Ectodermal cell (in vitro differentiated cells): ENCODE data around the gene CAPN1.

Source experiments
- H3K27ac ChIP-seq: 2 replicates; pipeline ENCODE4 v1.7.0; 2013; ENCODE audit warnings: mild to moderate bottlenecking, low read depth, low read length; ENCODE audit not compliant: insufficient read depth, poor library complexity, severe bottlenecking
- H3K27me3 ChIP-seq: 2 replicates; pipeline ENCODE4 v1.7.0; 2013; ENCODE audit warnings: mild to moderate bottlenecking, low read length; ENCODE audit not compliant: insufficient read depth, control insufficient read depth, poor library complexity, severe bottlenecking
- H3K36me3 ChIP-seq: one replicate; pipeline ENCODE4 v1.7.0; 2013; ENCODE audit warnings: low read length; ENCODE audit not compliant: control insufficient read depth, insufficient read depth
- H3K4me1 ChIP-seq: one replicate; pipeline ENCODE4 v1.7.0; 2013; ENCODE audit warnings: low read length; ENCODE audit not compliant: control insufficient read depth, insufficient read depth
- H3K4me3 ChIP-seq: 2 replicates; pipeline ENCODE4 v1.7.0; 2013; ENCODE audit warnings: low read depth, low read length, control low read depth; ENCODE audit not compliant: insufficient read depth
- H3K9me3 ChIP-seq: 2 replicates; pipeline ENCODE4 v1.7.0; 2013; ENCODE audit warnings: mild to moderate bottlenecking, low read length, moderate library complexity; ENCODE audit not compliant: control insufficient read depth
- WGBS, 2 experiments: methylation state at CpG; one replicate each; pipeline ENCODE4 v1.1.7; 2013; ENCODE audit warnings: missing lambda C conversion rate in 2 of 2; 5-methylcytosine and 5-hydroxymethylcytosine counted together

CAPN1 gene

GRCh38 chr11:65215441-65216076 is 33.8 kb downstream of the CAPN1 start:
- Histone ChIP-seq H3K9me3 (no peaks in the 10 kb centered on the region), H3K4me3 (no peak overlapping the region), H3K27me3 (no peaks in the 10 kb centered on the region), H3K4me1 (peaks cover 14% of the 10 kb centered on the region), H3K27ac (no peak overlapping the region), H3K36me3 (no peaks in the 10 kb centered on the region)
- 93 to 94% methylated on average over 23 of the region's 24 CpGs for WGBS, 2 experiments

GRCh38 chr11:65216830-65217229 is 35.1 kb downstream of the CAPN1 start:
- Histone ChIP-seq H3K27ac (no peak overlapping the region), H3K36me3 (no peaks in the 10 kb centered on the region), H3K27me3 (no peaks in the 10 kb centered on the region), H3K4me3 (no peak overlapping the region), H3K9me3 (no peaks in the 10 kb centered on the region), H3K4me1 (peaks cover 14% of the 10 kb centered on the region)
- 90 to 91% methylated on average over 6 of the region's 6 CpGs for WGBS, 2 experiments

GRCh38 chr11:65217441-65218423 is 36.0 kb downstream of the CAPN1 start:
- Histone ChIP-seq H3K27me3 (no peaks in the 10 kb centered on the region), H3K9me3 (no peaks in the 10 kb centered on the region), H3K4me1 (peaks cover 7% of the 10 kb centered on the region), H3K27ac (no peak overlapping the region), H3K36me3 (no peaks in the 10 kb centered on the region), H3K4me3 (no peak overlapping the region)
- 91 to 93% methylated on average over 19 of the region's 19 CpGs for WGBS, 2 experiments

- Histone ChIP-seq H3K27me3 (no peaks in the 10 kb centered on the region), H3K4me1 (peaks cover 2% of the 10 kb centered on the region), H3K27ac (no peak overlapping the region), H3K4me3 (no peak overlapping the region), H3K36me3 (no peaks in the 10 kb centered on the region), H3K9me3 (no peaks in the 10 kb centered on the region)
- 90 to 92% methylated on average over 9 of the region's 9 CpGs for WGBS, 2 experiments
These were observed 36.7 kb downstream of the CAPN1 start for GRCh38 chr11:65218446-65218845.

GRCh38 chr11:65219930-65220213 is 38.1 kb downstream of the CAPN1 start:
- Histone ChIP-seq H3K27ac (no peak overlapping the region), H3K36me3 (no peaks in the 10 kb centered on the region), H3K27me3 (no peaks in the 10 kb centered on the region), H3K9me3 (no peaks in the 10 kb centered on the region), H3K4me1 (no peaks in the 10 kb centered on the region), H3K4me3 (no peak overlapping the region)
- WGBS, 2 experiments = 94 to 96% methylated on average over 2 to 3 of the region's 3 CpGs

GRCh38 chr11:65221026-65221425 is 39.3 kb downstream of the CAPN1 start:
- no peaks in the 10 kb centered on the region for H3K4me1 ChIP-seq
- H3K27me3 ChIP-seq = peaks cover 5% of the 10 kb centered on the region
- no peak overlapping the region for H3K4me3 ChIP-seq
- no peak overlapping the region for H3K27ac ChIP-seq
- H3K9me3 ChIP-seq = no peaks in the 10 kb centered on the region
- H3K36me3 ChIP-seq = no peaks in the 10 kb centered on the region
- 90 to 94% methylated on average over 8 to 9 of the region's 10 CpGs for WGBS, 2 experiments

GRCh38 chr11:65223011-65223410 is 41.3 kb downstream of the CAPN1 start:
- Histone ChIP-seq H3K27me3 (peaks cover 13% of the 10 kb centered on the region), H3K4me1 (no peaks in the 10 kb centered on the region), H3K36me3 (no peaks in the 10 kb centered on the region), H3K27ac (no peak overlapping the region), H3K4me3 (no peak overlapping the region), H3K9me3 (no peaks in the 10 kb centered on the region)
- whole genome bisulfite sequencing, 2 experiments = 90 to 95% methylated on average over 8 of the region's 8 CpGs

GRCh38 chr11:65224930-65225278 is 43.2 kb downstream of the CAPN1 start:
- Histone ChIP-seq H3K4me1 (no peaks in the 10 kb centered on the region), H3K27me3 (peaks cover 13% of the 10 kb centered on the region), H3K9me3 (no peaks in the 10 kb centered on the region), H3K4me3 (no peak overlapping the region), H3K27ac (no peak overlapping the region), H3K36me3 (no peaks in the 10 kb centered on the region)
- 31 to 35% methylated on average over 5 of the region's 5 CpGs for WGBS, 2 experiments

GRCh38 chr11:65225279-65226102 is 43.8 kb downstream of the CAPN1 start:
- no peaks in the 10 kb centered on the region for H3K9me3 ChIP-seq
- 7% methylated on average over 41 of the region's 42 CpGs for WGBS, 2 experiments
- H3K36me3 ChIP-seq = no peaks in the 10 kb centered on the region
- no peaks in the 10 kb centered on the region for H3K4me1 ChIP-seq
- no peak overlapping the region for H3K27ac ChIP-seq
- peaks cover 13% of the 10 kb centered on the region for H3K27me3 ChIP-seq
- peak overlapping the region; percentile 47 for H3K4me3 ChIP-seq

- H3K9me3 ChIP-seq = no peaks in the 10 kb centered on the region
- no peak overlapping the region for H3K27ac ChIP-seq
- peaks cover 13% of the 10 kb centered on the region for H3K27me3 ChIP-seq
- no peaks in the 10 kb centered on the region for H3K4me1 ChIP-seq
- 79 to 81% methylated on average over 7 of the region's 7 CpGs for WGBS, 2 experiments
- no peaks in the 10 kb centered on the region for H3K36me3 ChIP-seq
- peak overlapping the region; percentile 47 for H3K4me3 ChIP-seq
These were observed 44.3 kb downstream of the CAPN1 start for GRCh38 chr11:65226103-65226442.
